ENCODE data around the gene SMIM44. TPM values are rescaled to one million over a fixed set of nuclear protein-coding genes. Genes with fewer than 3 reads are reported as not detected.

The SMIM44 gene
- polyA plus RNA-seq, 1 experiment, result not detected

- POLR2A ChIA-PET, result no interaction called here
- H3K27ac ChIP-seq (ENCODE audit: low read depth, low read length), result no peak overlapping the region
- no peak for DNase-seq (ENCODE audit: low read depth, low spot score)
- H3K9me3 ChIP-seq (ENCODE audit: control insufficient read depth, insufficient read depth, low read length), result no peaks in the 10 kb centered on the region; the same call in 1 of the 2 replicates
- CTCF ChIA-PET, result no interaction called here
- TF ChIP-seq, protein P1, sequence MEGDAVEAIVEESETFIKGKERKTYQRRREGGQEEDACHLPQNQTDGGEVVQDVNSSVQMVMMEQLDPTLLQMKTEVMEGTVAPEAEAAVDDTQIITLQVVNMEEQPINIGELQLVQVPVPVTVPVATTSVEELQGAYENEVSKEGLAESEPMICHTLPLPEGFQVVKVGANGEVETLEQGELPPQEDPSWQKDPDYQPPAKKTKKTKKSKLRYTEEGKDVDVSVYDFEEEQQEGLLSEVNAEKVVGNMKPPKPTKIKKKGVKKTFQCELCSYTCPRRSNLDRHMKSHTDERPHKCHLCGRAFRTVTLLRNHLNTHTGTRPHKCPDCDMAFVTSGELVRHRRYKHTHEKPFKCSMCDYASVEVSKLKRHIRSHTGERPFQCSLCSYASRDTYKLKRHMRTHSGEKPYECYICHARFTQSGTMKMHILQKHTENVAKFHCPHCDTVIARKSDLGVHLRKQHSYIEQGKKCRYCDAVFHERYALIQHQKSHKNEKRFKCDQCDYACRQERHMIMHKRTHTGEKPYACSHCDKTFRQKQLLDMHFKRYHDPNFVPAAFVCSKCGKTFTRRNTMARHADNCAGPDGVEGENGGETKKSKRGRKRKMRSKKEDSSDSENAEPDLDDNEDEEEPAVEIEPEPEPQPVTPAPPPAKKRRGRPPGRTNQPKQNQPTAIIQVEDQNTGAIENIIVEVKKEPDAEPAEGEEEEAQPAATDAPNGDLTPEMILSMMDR (IDR thresholded peaks at IDR 0.05; ENCODE audit: low read depth, low read length), result no peak
- H3K27me3 ChIP-seq (ENCODE audit: control insufficient read depth, insufficient read depth, low read length), result no peaks in the 10 kb centered on the region
- H3K4me3 ChIP-seq (ENCODE audit: low read depth, low read length), result no peak overlapping the region
Observed at GRCh38 chr19:3524904-3525451, 41.7 kb upstream of the SMIM44 start.

DNA sequence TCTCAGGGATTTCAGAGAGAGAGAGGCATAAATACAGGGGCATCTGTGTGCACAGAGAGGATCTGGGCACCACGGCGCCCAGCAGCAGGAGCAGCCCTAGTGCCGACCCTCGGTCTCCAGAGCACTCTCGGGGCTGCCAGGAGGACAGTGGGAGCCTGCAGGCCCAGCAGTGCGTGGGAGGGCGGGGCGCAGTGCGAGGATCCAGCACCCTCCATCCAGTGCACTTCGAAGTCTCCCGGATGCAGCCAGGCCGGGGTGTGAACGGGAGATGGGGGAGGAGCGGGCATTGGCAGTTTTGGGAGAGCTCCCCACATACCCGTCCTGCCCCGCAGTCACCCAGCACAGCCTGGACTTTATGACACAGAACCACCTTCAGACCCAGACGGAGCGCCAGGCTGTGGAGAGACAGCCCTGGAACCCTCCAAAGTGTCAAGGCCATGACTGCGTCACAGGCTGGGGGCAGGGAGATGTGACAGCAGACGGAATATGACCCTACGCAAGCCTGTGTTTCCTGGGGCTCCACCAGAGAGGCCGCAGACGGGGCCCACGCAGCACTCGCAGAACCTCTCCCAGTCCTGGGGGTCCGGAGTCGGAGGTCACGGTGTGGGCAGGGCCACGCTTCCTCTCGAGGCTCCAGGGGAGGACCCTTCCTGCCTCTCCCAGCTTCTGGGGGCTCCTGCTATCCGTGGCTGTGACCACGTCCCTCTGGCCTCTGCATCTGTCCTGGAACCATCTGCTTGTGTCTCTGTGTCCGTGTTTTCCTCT, 41.0 kb upstream of the SMIM44 start:
- Histone ChIP-seq H3K4me3 (ENCODE audit: low read depth, low read length) (no peak overlapping the region), H3K9me3 (ENCODE audit: control insufficient read depth, insufficient read depth, low read length) (no peaks in the 10 kb centered on the region; the same call in 1 of the 2 replicates), H3K27ac (ENCODE audit: low read depth, low read length) (no peak overlapping the region), H3K27me3 (ENCODE audit: control insufficient read depth, insufficient read depth, low read length) (no peaks in the 10 kb centered on the region)
- POLR2A ChIA-PET, result no interaction called here
- CTCF ChIA-PET, result no interaction called here
- DNase-seq (ENCODE audit: low read depth, low spot score), result no peak
- TF ChIP-seq, protein P1 (IDR thresholded peaks at IDR 0.05; ENCODE audit: low read depth, low read length), result no peak

DNA sequence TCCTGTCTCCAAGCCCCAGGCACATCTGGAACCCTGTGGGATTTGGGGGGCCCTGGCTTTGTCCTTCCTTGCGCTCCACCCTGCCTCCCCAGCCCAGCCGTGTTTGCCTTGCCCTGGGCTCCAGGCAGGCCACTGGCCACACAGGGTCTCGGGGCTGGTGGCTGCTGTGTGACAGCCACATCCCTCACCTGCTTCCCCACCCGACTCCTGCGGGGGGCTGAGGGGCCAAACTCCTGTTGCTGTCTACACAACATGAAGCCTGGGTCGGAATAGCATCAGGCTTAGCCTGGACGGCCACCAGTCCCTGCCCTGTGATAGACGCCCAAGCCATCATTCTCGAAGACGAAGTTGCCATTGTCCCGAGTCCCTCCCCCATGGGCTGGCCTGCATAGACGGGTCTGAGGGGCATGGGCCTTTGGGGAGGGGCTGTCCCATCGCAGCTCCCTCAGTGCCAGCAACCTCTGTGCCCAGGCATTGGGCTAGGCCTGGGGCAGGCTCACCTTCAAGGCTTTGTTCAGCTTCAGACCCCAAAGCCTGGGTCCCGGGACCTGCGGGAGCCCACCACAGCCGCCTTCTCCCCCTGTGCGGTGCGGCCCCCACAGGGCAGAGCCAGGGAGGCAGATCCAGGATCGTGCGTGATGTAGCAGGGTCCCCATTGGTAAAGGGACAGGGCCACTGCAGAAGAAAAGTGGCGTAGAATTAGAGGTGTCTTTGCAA, 40.3 kb upstream of the SMIM44 start:
- TF ChIP-seq, protein P1 (IDR thresholded peaks at IDR 0.05; ENCODE audit: low read depth, low read length), result no peak
- Histone ChIP-seq H3K9me3 (ENCODE audit: control insufficient read depth, insufficient read depth, low read length) (no peaks in the 10 kb centered on the region; the same call in 1 of the 2 replicates), H3K27ac (ENCODE audit: low read depth, low read length) (no peak overlapping the region), H3K4me3 (ENCODE audit: low read depth, low read length) (no peak overlapping the region), H3K27me3 (ENCODE audit: control insufficient read depth, insufficient read depth, low read length) (no peaks in the 10 kb centered on the region)
- ChIA-PET CTCF (no interaction called here), POLR2A (no interaction called here)
- DNase-seq (ENCODE audit: low read depth, low spot score), result no peak

DNA sequence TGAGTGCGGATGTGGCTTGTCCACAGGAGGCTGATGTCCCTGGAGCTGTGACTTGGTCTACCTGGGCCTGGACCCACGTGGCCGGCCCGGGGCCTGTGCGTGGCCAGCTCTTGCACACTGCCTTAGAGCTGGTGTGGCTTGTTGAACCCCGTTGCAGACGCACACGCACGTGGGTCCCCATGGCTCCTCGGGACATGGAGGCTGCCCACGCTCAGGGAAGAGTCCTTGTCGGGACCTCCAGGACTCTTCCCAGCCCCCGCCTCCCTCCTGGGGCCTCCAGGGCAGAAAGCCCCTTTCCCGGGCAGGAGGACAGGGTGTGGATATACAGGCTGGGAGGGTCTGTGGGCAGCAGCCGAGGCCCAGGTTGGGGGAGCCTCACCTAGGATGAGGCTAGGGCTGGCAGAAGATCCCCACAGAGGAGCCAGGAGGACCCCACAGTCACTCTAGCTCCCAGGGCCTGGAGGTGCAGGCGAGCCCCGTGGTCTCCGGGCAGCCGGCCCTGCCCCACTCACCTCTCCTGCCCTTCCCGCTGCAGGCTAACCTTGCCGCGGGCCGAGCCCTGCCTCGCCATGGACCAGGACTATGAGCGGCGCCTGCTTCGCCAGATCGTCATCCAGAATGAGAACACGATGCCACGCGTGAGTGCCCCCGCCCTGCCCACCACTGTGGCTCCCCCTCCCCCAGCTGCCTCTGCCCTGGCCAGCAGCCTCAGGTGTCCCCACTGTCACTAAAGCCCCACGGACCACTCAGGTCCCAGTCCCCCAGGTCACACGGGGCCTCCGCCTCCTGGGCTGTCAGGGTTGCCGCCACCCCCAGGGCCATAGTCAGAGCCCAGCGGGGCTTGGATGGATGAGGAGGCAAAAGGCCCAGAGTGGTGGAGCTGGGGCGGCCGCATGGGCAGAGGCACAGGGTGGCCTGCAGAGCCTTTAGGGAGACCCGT, 39.5 kb upstream of the SMIM44 start:
- DNase-seq (ENCODE audit: low read depth, low spot score), result no peak
- Histone ChIP-seq H3K27ac (ENCODE audit: low read depth, low read length) (no peak overlapping the region), H3K4me3 (ENCODE audit: low read depth, low read length) (no peak overlapping the region), H3K9me3 (ENCODE audit: control insufficient read depth, insufficient read depth, low read length) (no peaks in the 10 kb centered on the region; the same call in 1 of the 2 replicates), H3K27me3 (ENCODE audit: control insufficient read depth, insufficient read depth, low read length) (no peaks in the 10 kb centered on the region)
- ChIA-PET POLR2A (interaction anchor here (0.6 to 0.8 kb wide), 2 partner anchors 17 to 921 kb away, joined by 3 read pairs; no protein-coding TSS in a partner anchor), CTCF (interaction anchor here (0.6 to 0.7 kb wide), 2 partner anchors 222 to 361 kb away, joined by 3 to 4 read pairs; no protein-coding TSS in a partner anchor)
- TF ChIP-seq, protein P1 (IDR thresholded peaks at IDR 0.05; ENCODE audit: low read depth, low read length), result no peak
